ENCODE results near the gene SPATS1.
"Not testable (repeated sequence)": the region's sequence is repeated elsewhere in the genome, so short reads cannot be mapped to it uniquely, and the experiment has no call there.

Gene SPATS1

DNA sequence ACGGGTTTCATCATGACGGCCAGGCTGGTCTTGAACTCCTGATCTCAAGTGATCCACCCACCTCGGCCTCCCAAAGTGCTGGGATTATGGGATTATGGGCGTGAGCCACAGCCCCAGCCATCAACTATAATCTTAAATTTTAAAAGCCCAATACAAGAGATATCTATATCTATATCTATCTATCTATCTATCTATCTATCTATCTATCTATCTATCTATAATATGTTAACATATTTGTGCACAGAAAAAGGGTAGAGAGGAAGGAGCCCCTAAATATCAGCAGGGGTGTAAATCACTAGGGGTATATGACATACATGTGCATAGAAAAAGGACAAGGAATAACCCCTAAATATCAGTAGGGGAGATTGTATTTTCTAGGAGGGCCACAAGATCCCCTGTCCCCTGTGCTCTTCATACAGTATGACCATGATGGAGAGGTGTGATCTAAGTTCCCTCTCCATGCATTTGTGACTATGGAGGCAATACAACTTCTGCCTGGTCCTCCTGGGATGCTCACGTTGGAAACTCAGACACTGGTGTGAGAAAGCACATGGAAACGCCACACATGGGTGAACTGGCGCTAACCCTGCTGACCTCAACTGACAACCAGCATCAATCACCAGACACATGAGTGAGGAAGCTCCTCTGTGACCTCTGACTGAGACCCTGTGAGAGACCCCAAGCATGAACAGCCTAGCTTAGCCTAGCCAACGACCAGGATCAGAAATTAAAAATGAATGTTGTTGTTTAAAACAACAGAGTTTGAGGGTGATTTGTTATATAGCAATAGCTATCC lies 1.2 kb upstream of the SPATS1 start:
- no peak for DNase-seq (ENCODE audit: low spot score)

DNA sequence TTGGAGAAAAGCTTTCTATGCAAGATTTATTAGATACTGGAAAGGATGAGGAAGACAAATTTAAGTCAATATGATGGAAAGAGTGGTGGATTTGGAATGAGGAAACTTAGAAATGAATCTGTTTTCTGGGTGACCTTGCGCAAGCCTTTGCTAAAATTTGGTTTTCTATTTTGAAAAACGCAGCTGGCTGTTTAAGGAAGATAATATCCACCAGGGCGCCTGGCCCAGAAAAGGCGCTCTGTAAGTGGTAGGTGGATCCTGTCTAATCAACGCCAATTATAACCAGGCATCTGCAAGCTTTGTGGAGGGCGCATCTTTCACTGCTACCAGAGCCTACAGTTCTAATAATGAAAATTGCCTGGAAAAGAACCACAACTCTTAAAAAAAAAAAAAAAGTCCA lies 398 bp upstream of the SPATS1 start:
- DNase-seq (ENCODE audit: low spot score) = no peak

DNA sequence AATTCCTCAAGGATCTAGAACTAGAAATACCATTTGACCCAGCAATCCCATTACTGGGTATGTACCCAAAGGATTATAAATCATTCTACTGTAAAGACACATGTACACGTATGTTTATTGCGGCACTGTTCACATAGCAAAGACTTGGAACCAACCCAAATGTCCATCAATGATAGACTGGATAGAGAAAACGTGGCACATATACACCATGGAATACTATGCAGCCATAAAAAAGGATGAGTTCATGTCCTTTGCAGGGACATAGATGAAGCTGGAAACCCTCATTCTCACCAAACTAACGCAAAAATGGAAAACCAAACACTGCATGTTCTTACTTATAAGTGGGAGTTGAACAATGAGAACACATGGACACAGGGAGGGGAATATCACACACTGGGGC lies 4.4 kb downstream of the SPATS1 start:
- DNase-seq (ENCODE audit: low spot score) = not testable (repeated sequence)

- DNase-seq (ENCODE audit: low spot score) = no peak
Observed at GRCh38 chr6:44349904-44350649, 7.6 kb downstream of the SPATS1 start.

DNA sequence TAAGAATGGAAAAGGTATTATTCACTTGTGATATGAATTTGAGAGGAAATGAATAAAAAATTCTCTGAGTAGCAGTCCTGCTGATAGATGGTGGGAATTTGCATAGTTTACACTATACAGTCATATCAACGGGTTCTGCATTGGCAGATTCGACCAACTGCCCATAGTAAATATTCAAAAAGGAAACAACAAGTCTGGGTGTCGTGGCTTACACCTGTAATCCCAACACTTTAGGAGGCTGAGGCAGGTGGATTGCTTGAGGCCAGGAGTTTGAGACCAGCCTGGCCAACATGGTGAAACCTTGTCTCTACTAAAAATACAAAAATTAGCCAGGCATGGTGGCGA lies 8.2 kb downstream of the SPATS1 start:
- DNase-seq (ENCODE audit: low spot score) = not testable (repeated sequence)

GRCh38 chr6:44352259-44352658 lies 9.8 kb downstream of the SPATS1 start:
- DNase-seq (ENCODE audit: low spot score) = no peak

DNA sequence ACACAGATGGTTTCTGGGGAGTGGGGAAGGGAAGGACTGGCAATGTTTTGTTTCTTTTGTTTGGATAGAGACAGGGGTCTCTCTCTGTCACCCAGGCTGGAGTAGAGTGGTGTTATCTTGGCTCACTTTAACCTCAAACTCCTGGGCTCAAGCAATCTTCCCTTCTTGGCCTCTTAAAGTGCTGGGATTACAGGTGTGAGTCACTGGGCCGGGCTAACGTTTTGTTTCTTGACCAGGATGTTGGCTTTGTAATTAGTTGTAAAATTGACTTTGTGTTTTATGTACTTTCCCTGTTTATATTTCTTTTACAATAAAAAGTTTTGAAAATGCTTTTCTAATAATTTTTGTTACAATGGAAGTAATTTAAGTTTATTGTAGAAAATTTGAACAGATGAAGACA lies 10.9 kb downstream of the SPATS1 start:
- DNase-seq (ENCODE audit: low spot score) = no peak

DNA sequence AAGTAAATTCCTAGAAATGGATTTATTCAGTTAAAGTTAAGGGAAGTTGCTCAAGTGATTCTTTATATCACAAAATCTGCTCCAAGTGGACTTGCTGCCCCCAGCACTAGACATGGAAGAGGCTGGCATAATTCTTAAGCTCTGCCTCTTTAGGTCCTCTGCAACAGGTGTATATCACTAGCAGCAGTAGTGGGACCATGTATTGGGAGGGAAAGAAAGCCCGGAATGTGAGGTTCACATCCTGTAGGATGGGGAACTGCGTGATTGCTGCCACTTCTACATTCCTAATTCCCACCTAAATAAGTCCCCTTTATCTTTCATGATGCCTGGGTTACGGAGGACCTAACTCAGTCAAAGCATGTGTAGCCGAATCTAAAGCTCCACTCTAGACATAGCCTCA lies 13.2 kb downstream of the SPATS1 start:
- no peak for DNase-seq (ENCODE audit: low spot score)

GRCh38 chr6:44356487-44356886 lies 14.0 kb downstream of the SPATS1 start:
- DNase-seq (ENCODE audit: low spot score) = no peak

DNA sequence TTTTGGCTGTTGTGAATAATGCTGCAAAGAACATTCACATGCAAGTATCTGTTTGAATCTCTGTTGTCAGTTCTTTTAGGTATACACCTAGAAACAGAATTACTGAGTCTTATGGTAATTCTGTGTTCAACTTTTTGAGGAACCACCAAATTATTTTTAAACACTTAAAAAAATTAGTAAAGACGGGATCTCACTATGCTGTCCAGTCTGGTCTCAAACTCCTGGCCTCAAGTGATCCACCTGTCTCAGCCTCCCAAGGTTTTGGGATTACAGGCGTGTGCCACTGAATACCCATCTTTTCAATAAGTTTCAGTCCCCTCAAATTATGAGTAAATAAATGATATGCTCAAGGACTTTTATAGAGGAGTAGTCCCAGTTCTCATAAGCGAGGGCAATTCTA lies 17.5 kb downstream of the SPATS1 start:
- DNase-seq (ENCODE audit: low spot score) = no peak

DNA sequence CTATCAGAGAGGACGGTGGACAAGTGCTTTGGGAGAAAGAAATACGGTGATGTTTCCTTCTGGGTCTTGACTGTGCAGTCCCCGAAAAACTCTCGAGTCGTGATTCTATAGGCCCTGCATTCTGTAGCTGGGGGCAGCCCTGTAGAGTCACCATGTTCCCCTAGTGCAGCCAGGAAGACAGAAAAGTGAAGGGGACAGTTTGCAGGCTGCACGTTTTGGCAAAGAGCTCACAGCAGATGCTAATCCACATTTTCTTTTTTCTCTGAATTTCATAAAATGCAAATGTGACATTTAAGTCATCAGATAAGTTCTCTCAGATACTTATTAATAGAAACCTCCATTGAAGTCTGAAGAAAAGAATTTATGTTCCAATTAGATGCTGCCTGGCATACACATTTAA lies 19.5 kb downstream of the SPATS1 start:
- DNase-seq (ENCODE audit: low spot score) = no peak

- no peak for DNase-seq (ENCODE audit: low spot score)
Observed at GRCh38 chr6:44363377-44363926, 21.0 kb downstream of the SPATS1 start.

GRCh38 chr6:44366781-44367180 lies 24.3 kb downstream of the SPATS1 start:
- no peak for DNase-seq (ENCODE audit: low spot score)

GRCh38 chr6:44367681-44368080 lies 25.2 kb downstream of the SPATS1 start:
- no peak for DNase-seq (ENCODE audit: low spot score)

DNA sequence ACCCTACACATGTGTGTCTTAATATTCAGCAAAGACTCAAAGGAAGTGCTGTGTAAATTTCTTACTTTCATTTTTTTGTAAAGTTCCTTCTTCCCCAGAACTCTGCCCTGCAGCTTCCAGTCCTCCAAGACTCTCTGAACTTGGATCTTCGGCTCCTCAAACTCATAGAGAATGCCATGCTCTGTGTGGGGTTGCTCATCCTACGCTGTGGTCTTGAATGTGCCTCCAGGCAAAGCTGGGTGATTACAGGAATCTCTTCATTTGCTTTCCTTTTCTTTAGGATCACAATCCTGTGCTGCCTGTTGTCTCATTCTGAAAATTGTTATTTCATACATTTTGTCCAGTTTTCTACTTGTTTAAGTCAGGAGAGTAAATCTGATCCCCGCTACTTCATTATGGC lies 30.6 kb downstream of the SPATS1 start:
- no peak for DNase-seq (ENCODE audit: low spot score)

GRCh38 chr6:44373787-44374186 lies 31.3 kb downstream of the SPATS1 start:
- DNase-seq (ENCODE audit: low spot score) = no peak

- no peak for DNase-seq (ENCODE audit: low spot score)
Observed at GRCh38 chr6:44375071-44375470, 32.6 kb downstream of the SPATS1 start.

- no peak for DNase-seq (ENCODE audit: low spot score)
Observed at GRCh38 chr6:44377484-44377883, 35.0 kb downstream of the SPATS1 start.

- no peak for DNase-seq (ENCODE audit: low spot score)
Observed at GRCh38 chr6:44377971-44378370, 35.5 kb downstream of the SPATS1 start.

DNA sequence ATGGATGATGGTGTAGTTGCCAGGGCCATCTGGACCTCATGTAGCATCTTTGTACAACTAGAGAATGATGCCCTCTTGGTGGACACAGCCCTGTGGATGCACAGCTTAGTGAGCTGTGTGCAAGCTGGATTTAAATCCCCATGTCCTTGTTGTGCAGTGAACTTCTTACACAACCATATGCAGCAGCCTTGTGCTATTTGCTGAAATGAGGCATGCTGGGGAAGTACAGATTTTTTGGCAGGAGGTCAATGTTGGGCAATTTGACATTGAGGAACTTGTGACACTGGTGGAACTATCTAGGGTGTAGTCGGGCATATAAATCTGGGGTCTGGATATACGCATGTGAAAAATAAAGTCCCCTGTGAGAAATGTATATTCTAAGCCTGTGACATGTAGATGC lies 39.3 kb downstream of the SPATS1 start:
- DNase-seq (ENCODE audit: low spot score) = no peak

DNA sequence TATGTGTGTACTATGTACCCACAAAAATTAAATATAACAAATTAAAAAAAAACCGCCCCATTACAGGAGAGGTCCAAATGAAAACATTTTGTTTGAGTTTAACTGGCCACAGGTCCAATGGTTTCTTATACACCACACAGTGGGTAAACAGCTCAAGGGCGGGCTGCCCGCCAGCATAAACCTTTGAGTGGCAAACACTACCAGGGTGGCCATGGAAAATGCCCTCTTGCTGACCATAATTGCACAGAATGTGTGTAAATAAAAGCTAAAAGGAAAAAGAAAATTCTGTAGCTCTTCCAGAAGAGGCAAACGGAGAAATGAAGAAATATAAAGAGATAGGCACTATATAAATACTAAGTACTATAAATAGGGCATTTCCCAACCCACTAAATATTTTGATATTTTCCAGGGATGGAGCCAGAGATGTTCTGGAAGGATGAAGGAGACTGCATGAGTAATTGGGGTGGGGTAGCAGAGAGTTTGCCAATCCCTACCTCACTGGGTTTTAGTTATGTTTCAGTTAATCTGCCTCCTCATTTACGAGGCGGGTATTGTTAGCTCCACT lies 44.0 kb downstream of the SPATS1 start:
- DNase-seq (ENCODE audit: low spot score) = no peak

DNA sequence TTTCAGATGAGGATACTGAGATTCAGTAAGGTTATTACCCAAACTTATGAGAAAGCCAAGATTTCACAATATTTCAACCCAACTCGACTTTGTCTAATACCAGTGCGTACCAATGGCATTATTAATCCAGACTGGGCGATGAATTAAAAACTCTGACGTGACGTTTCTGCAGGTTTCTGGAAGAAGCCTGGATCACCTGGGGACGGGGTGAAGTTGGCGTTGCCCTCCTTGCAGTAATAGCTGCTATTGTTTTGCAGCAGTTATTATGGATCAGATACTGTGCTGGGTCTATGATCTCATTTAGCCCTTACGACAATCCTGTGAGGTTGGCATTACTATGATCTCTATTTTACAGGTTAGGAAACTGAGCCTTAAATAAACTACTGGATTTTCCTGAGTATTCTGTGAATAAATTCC lies 44.5 kb downstream of the SPATS1 start:
- no peak for DNase-seq (ENCODE audit: low spot score)

Measured in left forelimb (tissue), 1 donor.